HepG2 (cell line): ENCODE measurements around the gene UBE2N. TPM values are rescaled to one million over a fixed set of nuclear protein-coding genes. Genes with fewer than 3 reads are reported as not detected.
"Not testable (repeated sequence)": the region's sequence is repeated elsewhere in the genome, so short reads cannot be mapped to it uniquely, and the experiment has no call there.

Source experiments
- ATAC-seq: fragments of 200-7000 bp; cut with Tn5 transposase; 3 replicates; pipeline ENCODE4 v1.9.1; 2020; ENCODE audit warnings: mild to moderate bottlenecking, moderate library complexity
- BruUV-seq: library from RNA; stranded (reverse); fragments of 400-500 nt; replicated peaks from 2 replicates; lab custom pipeline; 2021; lab: Mats Ljungman, UMichigan
- CTCF ChIA-PET: fragments of 300-600 bp; formaldehyde crosslinking; extraction: SDS; loops from one replicate; lab custom pipeline; 2021; ENCODE audit warnings: low total read pairs, inconsistent platforms, low intra/inter-chr PET ratio; lab: Yijun Ruan, JAX
- POLR2A ChIA-PET: fragments of 350-600 bp; sonication (Branson Sonifier 250); formaldehyde crosslinking; loops from one replicate; lab custom pipeline; 2020; ENCODE audit warnings: antibody characterized with exemption, inconsistent platforms; lab: Yijun Ruan, JAX
- DNase-seq: peaks from one replicate; pipeline ENCODE4 v3.0.0-alpha.2; 2015; ENCODE audit warnings: low spot score
- FAIRE-seq: peaks from 3 replicates; lab custom pipeline; 2011; peaks lifted over from hg19 to GRCh38; lab: Jason Lieb, UNC
- H2AFZ ChIP-seq: one replicate; pipeline ENCODE4 v1.6.1; 2011; ENCODE audit warnings: low read length, inconsistent platforms
- H3K27ac ChIP-seq: fragments of 300-600 bp; 3 replicates; pipeline ENCODE4 v1.8.0; 2011; ENCODE audit warnings: mixed run types, mild to moderate bottlenecking, mixed read lengths, low read length, inconsistent platforms; ENCODE audit not compliant: insufficient read depth; ENCODE audit errors: extremely low read length
- H3K27me3 ChIP-seq, 2 experiments: fragments of 200-600 bp in 1 of 2; 2 replicates in 1 of 2; 3 replicates in 1 of 2; pipeline versions ENCODE4 v1.6.0 to v1.8.0; 2011; ENCODE audit warnings: low read length in 2 of 2, mild to moderate bottlenecking in 2 of 2, moderate library complexity in 2 of 2, inconsistent platforms in 1 of 2; ENCODE audit not compliant: insufficient read depth in 2 of 2, control insufficient read depth in 1 of 2
- H3K36me3 ChIP-seq, 2 experiments: fragments of 200-600 bp in 1 of 2; replicated peaks in 1 of 2; 2 replicates in 1 of 2; 3 replicates in 1 of 2; pipeline versions ENCODE4 v1.5.1 to v1.8.0; 2011; ENCODE audit warnings: low read length in 2 of 2, inconsistent platforms in 1 of 2; ENCODE audit not compliant: insufficient read depth in 2 of 2, control insufficient read depth in 1 of 2
- H3K4me1 ChIP-seq: 2 replicates; pipeline ENCODE4 v1.5.1; 2012; ENCODE audit warnings: low read length, inconsistent platforms; ENCODE audit not compliant: insufficient read depth
- H3K4me2 ChIP-seq: 2 replicates; pipeline ENCODE4 v1.6.0; 2011; ENCODE audit warnings: low read depth, low read length, inconsistent platforms
- H3K4me3 ChIP-seq, 3 experiments: fragments of 200-600 bp in 1 of 3; sonication (generic), shearing (Covaris generic) in 1 of 3; replicated peaks in 1 of 3; 2 replicates each; pipeline ENCODE4 v1.5.1; 2011 to 2016; ENCODE audit warnings: low read length in 3 of 3, inconsistent platforms in 2 of 3, low read depth in 2 of 3, mild to moderate bottlenecking in 2 of 3, control low read depth in 1 of 3, mixed read lengths in 1 of 3; ENCODE audit not compliant: insufficient read depth in 1 of 3
- H3K79me2 ChIP-seq: one replicate; pipeline ENCODE4 v1.6.1; 2011; ENCODE audit warnings: low read length, inconsistent platforms; ENCODE audit not compliant: insufficient read depth
- H3K9ac ChIP-seq: 2 replicates; pipeline ENCODE4 v1.6.0; 2011; ENCODE audit warnings: mild to moderate bottlenecking, low read depth, low read length, inconsistent platforms; ENCODE audit not compliant: insufficient read depth
- H3K9me3 ChIP-seq: 2 replicates; pipeline ENCODE4 v1.5.1; 2012; ENCODE audit warnings: mild to moderate bottlenecking, low read length
- H4K20me1 ChIP-seq: 2 replicates; pipeline ENCODE4 v1.6.0; 2011; ENCODE audit warnings: inconsistent platforms, mild to moderate bottlenecking, low read length, moderate library complexity; ENCODE audit not compliant: insufficient read depth
- ARID4A ChIP-seq: sonication (generic); formaldehyde crosslinking; IDR thresholded peaks from 2 replicates; pipeline ENCODE4 v1.5.0; 2020; ENCODE audit warnings: mild to moderate bottlenecking, missing genetic modification reagents, borderline replicate concordance
- HMGXB4 ChIP-seq, 2 experiments: sonication (generic) in 1 of 2; formaldehyde crosslinking in 1 of 2; IDR thresholded peaks; 2 replicates each; pipeline versions ENCODE4 v1.4.0 to v1.6.1; 2018 to 2020; ENCODE audit warnings: missing genetic modification reagents in 2 of 2, borderline replicate concordance in 1 of 2, low read depth in 1 of 2, mild to moderate bottlenecking in 1 of 2, missing biosample characterization in 1 of 2
- PRDM15 ChIP-seq: sonication (generic); formaldehyde crosslinking; IDR thresholded peaks from 2 replicates; pipeline ENCODE4 v1.4.0; 2020; ENCODE audit warnings: missing genetic modification reagents
- SOX6 ChIP-seq, 2 experiments: fragments of 450-650 bp in 1 of 2; sonication (generic) in 1 of 2; formaldehyde crosslinking in 1 of 2; IDR thresholded peaks; 2 replicates each; pipeline versions ENCODE4 v1.4.0 to v1.6.1; 2017 to 2020; ENCODE audit warnings: antibody characterized with exemption in 1 of 2, mild to moderate bottlenecking in 1 of 2, missing genetic modification reagents in 1 of 2
- TBX2 ChIP-seq: sonication (generic); formaldehyde crosslinking; IDR thresholded peaks from 2 replicates; pipeline ENCODE4 v1.5.0; 2020; ENCODE audit warnings: missing genetic modification reagents, mild to moderate bottlenecking, borderline replicate concordance
- ZC3H13 ChIP-seq: sonication (generic); formaldehyde crosslinking; IDR thresholded peaks from 2 replicates; pipeline ENCODE4 v1.8.1; 2023; ENCODE audit warnings: mild to moderate bottlenecking, missing genetic modification reagents, moderate library complexity
- ZSCAN21 ChIP-seq: sonication (generic); formaldehyde crosslinking; IDR thresholded peaks from 2 replicates; pipeline ENCODE4 v1.8.0; 2022; ENCODE audit warnings: mild to moderate bottlenecking, missing genetic modification reagents, moderate library complexity, borderline replicate concordance
- WGBS: methylation state at CpG from one replicate; pipeline ENCODE4 v1.1.6; 2017; ENCODE audit warnings: low lambda C conversion rate; 5-methylcytosine and 5-hydroxymethylcytosine counted together
- in situ Hi-C: cut with HindIII; loops from 2 replicates; pipeline ENCODE4 v1.10.0; 2017; ENCODE audit warnings: low pct_unique_long_range_greater_than_20kb; ENCODE audit not compliant: extremely low pct_ligation_motif_present
- intact Hi-C: fragments of 100-400 bp; cut with micrococcal nuclease; formaldehyde crosslinking; loops from one replicate; pipeline ENCODE4 v1.10.0; 2022; ENCODE audit not compliant: unreplicated experiment
- polyA plus RNA-seq, 8 experiments: library from polyadenylated mRNA; depleted of rRNA in 3 of 8; stranded (reverse) in 7 of 8; unstranded in 1 of 8; fragments of >200 nt; fragmentation: Illumina TruSeq in 4 of 8; extraction: Trizol in 4 of 8; gene quantifications; 2 replicates each; pipeline versions ENCODE4 v1.2.1 to v1.2.3, GENCODE V29; 2011 to 2016; ENCODE audit warnings: low read depth in 4 of 8, missing spikeins in 1 of 8, mixed read lengths in 1 of 8; ENCODE audit not compliant: insufficient read depth in 1 of 8
- total RNA-seq, 5 experiments: library from RNA; depleted of rRNA; stranded (reverse); fragments of >200 nt; fragmentation: Illumina TruSeq; extraction: Trizol; gene quantifications; 2 replicates each; pipeline ENCODE4 v1.2.3, GENCODE V29; 2016; ENCODE audit warnings: low read depth in 1 of 5

Gene UBE2N
- total and polyA plus RNA-seq, 2 of the 13 experiments (the other 11 are each of a cell fraction or from before 2014, with no cell fraction given): 188 to 197 TPM

- H3K9ac ChIP-seq: peak overlapping the region; percentile 81
- H2AFZ ChIP-seq; H3K36me3 ChIP-seq; H3K27me3 ChIP-seq; FAIRE-seq; H3K9me3 ChIP-seq; POLR2A ChIA-PET; BruUV-seq; CTCF ChIA-PET; DNase-seq; TF ChIP-seq SOX6 (IDR thresholded peaks at IDR 0.05): not testable (repeated sequence)
- peak overlapping the region; percentile 64 for H3K4me2 ChIP-seq
- ATAC-seq: peak; percentile 8; the same call in 2 of the 3 replicates
- H3K4me3 ChIP-seq: peak overlapping the region; percentile 78 to 88 (median 80)
- H4K20me1 ChIP-seq: peaks cover 38% of the 10 kb centered on the region
- intact Hi-C loops: loop anchor here (2.0 to 5.0 kb wide), 2 partner anchors 251 to 392 kb away; no protein-coding TSS in a partner anchor
- H3K79me2 ChIP-seq: peaks cover 76% of the 10 kb centered on the region
- in situ Hi-C loops: loop anchor here (25.0 kb wide), 1 partner anchor 241 kb away; no protein-coding TSS in a partner anchor
- peaks cover 56% of the 10 kb centered on the region for H3K4me1 ChIP-seq
- WGBS: under 1% methylated on average over 34 of the region's 64 CpGs
- H3K27ac ChIP-seq: peak overlapping the region; percentile 64
- TF ChIP-seq ARID4A (peak; percentile 17), SOX6 (CRISPR knock-in tag; IDR thresholded peaks at IDR 0.05) (peak; percentile 9; the same call in 1 of the 2 replicates), HMGXB4 (CRISPR knock-in tag; IDR thresholded peaks at IDR 0.05; ENCODE audit: borderline replicate concordance in 1 of 2, low read depth in 1 of 2) (peak in 1 of 2 experiments; percentile 14; a peak in 1 of 4 replicates), ZSCAN21 (CRISPR knock-in tag) (0 out of 2 replicates have a peak, but pooled peaks have one; percentile 15), TBX2 (CRISPR knock-in tag) (0 out of 2 replicates have a peak, but pooled peaks have one; percentile 12), ZC3H13 (CRISPR knock-in tag) (peak; percentile 33; the same call in 1 of the 2 replicates), PRDM15 (CRISPR knock-in tag) (peak; percentile 26; the same call in 1 of the 2 replicates)
These were observed 63.4 kb downstream of the UBE2N start for GRCh38 chr12:93378196-93378997.
